GM21390 (cell line): ENCODE measurements around the gene SPPL3.

Experiments used
- ATAC-seq: cut with Tn5 transposase; IDR thresholded peaks from one replicate; pipeline ENCODE4 v1.9.1; 2021; ENCODE audit not compliant: unreplicated experiment

Gene SPPL3

GRCh38 chr12:120787889-120788288 lies 116.3 kb downstream of the SPPL3 start:
- ATAC-seq: no peak

GRCh38 chr12:120784804-120785203 lies 119.4 kb downstream of the SPPL3 start:
- no peak for ATAC-seq

GRCh38 chr12:120783197-120783596 lies 121.0 kb downstream of the SPPL3 start:
- no peak for ATAC-seq

GRCh38 chr12:120775862-120776552 lies 128.2 kb downstream of the SPPL3 start:
- no peak for ATAC-seq

- no peak for ATAC-seq
These were observed 129.8 kb downstream of the SPPL3 start for GRCh38 chr12:120774169-120774916.

GRCh38 chr12:120771097-120771496 lies 133.1 kb downstream of the SPPL3 start:
- ATAC-seq: no peak

- ATAC-seq: no peak
These were observed 136.8 kb downstream of the SPPL3 start for GRCh38 chr12:120767071-120768024.

GRCh38 chr12:120766566-120766965 lies 137.6 kb downstream of the SPPL3 start:
- ATAC-seq: no peak

GRCh38 chr12:120764816-120765215 lies 139.3 kb downstream of the SPPL3 start:
- ATAC-seq: no peak

GRCh38 chr12:120763250-120763649 lies 140.9 kb downstream of the SPPL3 start:
- no peak for ATAC-seq

- ATAC-seq: no peak
These were observed 142.1 kb downstream of the SPPL3 start for GRCh38 chr12:120762086-120762485.

GRCh38 chr12:120761519-120761934 lies 142.6 kb downstream of the SPPL3 start:
- ATAC-seq: no peak

- no peak for ATAC-seq
These were observed 143.6 kb downstream of the SPPL3 start for GRCh38 chr12:120760349-120761254.

GRCh38 chr12:120759591-120760348 lies 144.4 kb downstream of the SPPL3 start:
- no peak for ATAC-seq

- ATAC-seq: no peak
These were observed 145.2 kb downstream of the SPPL3 start for GRCh38 chr12:120758798-120759590.

GRCh38 chr12:120757949-120758348 lies 146.2 kb downstream of the SPPL3 start:
- ATAC-seq: no peak

GRCh38 chr12:120757226-120757742 lies 146.9 kb downstream of the SPPL3 start:
- no peak for ATAC-seq

GRCh38 chr12:120755269-120755668 lies 148.9 kb downstream of the SPPL3 start:
- ATAC-seq: no peak

GRCh38 chr12:120754792-120755191 lies 149.4 kb downstream of the SPPL3 start:
- no peak for ATAC-seq
